K562 (cell line): ENCODE measurements around the gene ARL16. TPM values are rescaled to one million over a fixed set of nuclear protein-coding genes. Genes with fewer than 3 reads are reported as not detected.

Experiments used
- CBX1 ChIP-seq: sonication (generic); IDR thresholded peaks from 2 replicates; pipeline ENCODE4 v1.6.1; 2016; ENCODE audit warnings: antibody characterized with exemption, low read depth, mild to moderate bottlenecking
- CSDE1 ChIP-seq, 2 experiments: fragments of 450-650 bp; IDR thresholded peaks; 2 replicates each; pipeline ENCODE4 v1.6.1; 2016; ENCODE audit warnings: mild to moderate bottlenecking in 1 of 2
- FOS ChIP-seq: IDR thresholded peaks from 3 replicates; pipeline ENCODE4 v1.6.1; 2011; ENCODE audit not compliant: insufficient read length; ENCODE audit errors: extremely low read depth
- JUND ChIP-seq, 2 experiments: IDR thresholded peaks; 2 replicates in 1 of 2; 3 replicates in 1 of 2; pipeline ENCODE4 v1.6.1; 2011; ENCODE audit warnings: borderline replicate concordance in 2 of 2, low read depth in 2 of 2, low read length in 2 of 2, improper control_type of control experiment in 1 of 2, missing biosample characterization in 1 of 2, missing genetic modification characterization in 1 of 2, missing genetic modification reagents in 1 of 2
- KDM2B ChIP-seq: fragments of 250-450 bp; sonication (Bioruptor Pico); IDR thresholded peaks from 2 replicates; pipeline ENCODE4 v1.8.0; 2021; ENCODE audit warnings: mild to moderate bottlenecking, moderate library complexity
- MAFG ChIP-seq: fragments of 450-650 bp; conservative IDR thresholded peaks from 2 replicates; pipeline ENCODE4 v1.6.1; 2016; ENCODE audit warnings: missing genetic modification characterization, missing compliant biosample characterization
- RBM14 ChIP-seq: fragments of 200-400 bp; formaldehyde crosslinking; IDR thresholded peaks from 2 replicates; pipeline ENCODE4 v1.6.1; 2018; ENCODE audit warnings: low read depth, mild to moderate bottlenecking, low read length, moderate library complexity, borderline replicate concordance; ENCODE audit not compliant: insufficient read depth
- RBM39 ChIP-seq: fragments of 200-400 bp; formaldehyde crosslinking; optimal IDR thresholded peaks from 2 replicates; pipeline ENCODE3; 2018; ENCODE audit warnings: low read depth, low read length
- SIX5 ChIP-seq, 2 experiments: IDR thresholded peaks; 2 replicates each; pipeline ENCODE4 v1.6.1; 2011; ENCODE audit warnings: low read length in 2 of 2, borderline replicate concordance in 1 of 2, low read depth in 1 of 2, mild to moderate bottlenecking in 1 of 2, moderate library complexity in 1 of 2; ENCODE audit not compliant: insufficient read depth in 1 of 2
- STAT5A ChIP-seq: IDR thresholded peaks from 2 replicates; pipeline ENCODE4 v1.6.1; 2012; ENCODE audit warnings: low read length, inconsistent platforms, borderline replicate concordance
- TBP ChIP-seq: optimal IDR thresholded peaks from 2 replicates; pipeline ENCODE3; 2011; ENCODE audit warnings: low read depth, low read length, improper control_type of control experiment
- ZBED1 ChIP-seq: IDR thresholded peaks from 2 replicates; pipeline ENCODE4 v1.6.1; 2014
- ZKSCAN8 ChIP-seq: fragments of 200-800 bp; sonication (Bioruptor generic); IDR thresholded peaks from 2 replicates; pipeline ENCODE4 v1.6.1; 2016; ENCODE audit warnings: missing genetic modification characterization, missing compliant biosample characterization
- ZNF239 ChIP-seq: fragments of 250-450 bp; sonication (Bioruptor Pico); IDR thresholded peaks from 2 replicates; pipeline ENCODE4 v1.4.0; 2020; ENCODE audit warnings: mild to moderate bottlenecking
- ZNF263 ChIP-seq: sonication (generic); formaldehyde crosslinking; IDR thresholded peaks from 2 replicates; pipeline ENCODE4 v1.8.0; 2022; ENCODE audit warnings: mild to moderate bottlenecking, missing genetic modification reagents, borderline replicate concordance
- ZNF354B ChIP-seq: fragments of 250-450 bp; sonication (Bioruptor Pico); IDR thresholded peaks from 2 replicates; pipeline ENCODE4 v1.4.0; 2020
- ZNF57 ChIP-seq: fragments of 450-650 bp; formaldehyde crosslinking; IDR thresholded peaks from 2 replicates; pipeline ENCODE4 v1.4.0; 2020; ENCODE audit warnings: mild to moderate bottlenecking, moderate library complexity
- polyA plus RNA-seq, 8 experiments: library from polyadenylated mRNA; depleted of rRNA in 4 of 8; stranded (reverse) in 5 of 8; unstranded in 3 of 8; fragments of >200 nt; fragmentation: Nextera tagmentation in 2 of 8; fragmentation: Illumina TruSeq in 1 of 8; extraction: Ambion mirVana in 2 of 8; extraction: Trizol in 1 of 8; gene quantifications; 2 replicates each; pipeline versions ENCODE4 v1.2.1 to v1.2.3, GENCODE V29; 2011 to 2014; ENCODE audit warnings: inconsistent platforms in 1 of 8, missing spikeins in 1 of 8
- total RNA-seq, 7 experiments: library from RNA; depleted of rRNA in 6 of 7; stranded (reverse); fragments of >200 nt in 6 of 7; fragmentation: Illumina TruSeq in 2 of 7; extraction: Trizol in 2 of 7; gene quantifications; 2 replicates each; pipeline versions ENCODE4 v1.2.1 to v1.2.3, GENCODE V29; 2011 to 2021; ENCODE audit warnings: low replicate concordance in 1 of 7
- TF ChIP-seq, protein P1 (sequence below): sonication (generic); IDR thresholded peaks from 2 replicates; pipeline ENCODE4 v1.6.1; 2016
- TF ChIP-seq, protein P2 (sequence below): IDR thresholded peaks from 3 replicates; pipeline ENCODE4 v1.6.1; 2011; ENCODE audit warnings: borderline replicate concordance, mild to moderate bottlenecking, moderate library complexity; ENCODE audit not compliant: insufficient read length; ENCODE audit errors: extremely low read depth
- TF ChIP-seq, protein P3 (sequence below), 2 experiments: fragments of 450-650 bp in 1 of 2; sonication (generic) in 1 of 2; formaldehyde crosslinking; conservative IDR thresholded peaks; 2 replicates each; pipeline versions ENCODE4 v1.4.0 to v1.8.1; 2020 to 2022; ENCODE audit warnings: mild to moderate bottlenecking in 1 of 2, missing genetic modification reagents in 1 of 2
- TF ChIP-seq, protein P4 (sequence below), 3 experiments: fragments of 200-800 bp in 1 of 3; sonication (Bioruptor generic) in 1 of 3; sonication (generic) in 1 of 3; formaldehyde crosslinking in 1 of 3; IDR thresholded peaks; 2 replicates each; pipeline versions ENCODE4 v1.6.1 to v1.8.0; 2016 to 2022; ENCODE audit warnings: mild to moderate bottlenecking in 2 of 3, missing compliant biosample characterization in 2 of 3, missing genetic modification characterization in 2 of 3, missing genetic modification reagents in 1 of 3
- TF ChIP-seq, protein P5 (sequence below): fragments of 250-450 bp; sonication (Bioruptor Pico); IDR thresholded peaks from 2 replicates; pipeline ENCODE4 v1.6.1; 2021; ENCODE audit warnings: mild to moderate bottlenecking

Gene ARL16
- total and polyA plus RNA-seq, 9 of the 15 experiments (the other 6 are each of a cell fraction or from before 2014, with no cell fraction given) = 5.4 to 32.4 (median 22.6) TPM

DNA sequence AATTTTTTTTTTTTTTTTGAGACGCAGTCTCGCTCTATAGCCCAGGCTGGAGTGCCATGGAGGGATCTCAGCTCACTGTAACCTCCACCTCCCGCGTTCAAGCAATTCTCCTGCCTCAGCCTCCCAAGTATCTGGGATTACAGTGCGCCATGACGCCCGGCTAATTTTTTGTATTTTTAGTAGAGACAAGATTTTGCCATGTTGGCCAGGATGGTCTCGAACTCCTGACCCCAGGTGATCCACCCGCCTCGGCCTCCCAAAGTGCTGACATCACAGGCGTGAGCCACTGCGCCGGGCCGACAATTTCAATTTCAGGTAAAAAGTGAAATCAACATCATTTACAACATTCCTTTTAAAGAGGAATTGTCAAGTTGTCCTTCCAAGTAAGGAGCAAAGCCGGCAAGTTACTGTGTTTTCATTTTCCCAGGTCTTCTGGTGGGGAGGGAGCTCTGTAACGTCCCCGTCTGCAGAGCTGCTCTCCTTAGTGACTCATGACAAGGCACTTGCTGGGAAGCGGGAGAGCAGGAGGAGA is 47.6 kb downstream of the ARL16 start (continued):
- TF ChIP-seq, protein P1, sequence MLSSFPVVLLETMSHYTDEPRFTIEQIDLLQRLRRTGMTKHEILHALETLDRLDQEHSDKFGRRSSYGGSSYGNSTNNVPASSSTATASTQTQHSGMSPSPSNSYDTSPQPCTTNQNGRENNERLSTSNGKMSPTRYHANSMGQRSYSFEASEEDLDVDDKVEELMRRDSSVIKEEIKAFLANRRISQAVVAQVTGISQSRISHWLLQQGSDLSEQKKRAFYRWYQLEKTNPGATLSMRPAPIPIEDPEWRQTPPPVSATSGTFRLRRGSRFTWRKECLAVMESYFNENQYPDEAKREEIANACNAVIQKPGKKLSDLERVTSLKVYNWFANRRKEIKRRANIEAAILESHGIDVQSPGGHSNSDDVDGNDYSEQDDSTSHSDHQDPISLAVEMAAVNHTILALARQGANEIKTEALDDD = no peak
- TF ChIP-seq KDM2B (CRISPR knock-in tag) (no peak), ZBED1 (no peak), ZNF57 (CRISPR knock-in tag) (no peak), JUND (IDR thresholded peaks at IDR 0.05; ENCODE audit: borderline replicate concordance, low read depth, low read length) (peak; percentile 30; the same call in 1 of the 2 replicates), JUND (tag; IDR thresholded peaks at IDR 0.05; ENCODE audit: borderline replicate concordance, low read depth, low read length) (no peak), RBM39 (peak; percentile 80), RBM14 (no peak), TBP (no peak), ZNF263 (no peak), MAFG (0 out of 2 replicates have a peak, but pooled peaks have one; percentile 16), SIX5 (IDR thresholded peaks at IDR 0.05; ENCODE audit: borderline replicate concordance in 1 of 2, insufficient read depth in 1 of 2, low read depth in 1 of 2, low read length in 2 of 2) (no peak), CSDE1 (IDR thresholded peaks at IDR 0.05) (no peak), STAT5A (no peak), CBX1 (no peak), ZKSCAN8 (no peak), FOS (no peak), ZNF239 (CRISPR knock-in tag) (no peak), ZNF354B (CRISPR knock-in tag) (no peak)
- TF ChIP-seq, protein P2, sequence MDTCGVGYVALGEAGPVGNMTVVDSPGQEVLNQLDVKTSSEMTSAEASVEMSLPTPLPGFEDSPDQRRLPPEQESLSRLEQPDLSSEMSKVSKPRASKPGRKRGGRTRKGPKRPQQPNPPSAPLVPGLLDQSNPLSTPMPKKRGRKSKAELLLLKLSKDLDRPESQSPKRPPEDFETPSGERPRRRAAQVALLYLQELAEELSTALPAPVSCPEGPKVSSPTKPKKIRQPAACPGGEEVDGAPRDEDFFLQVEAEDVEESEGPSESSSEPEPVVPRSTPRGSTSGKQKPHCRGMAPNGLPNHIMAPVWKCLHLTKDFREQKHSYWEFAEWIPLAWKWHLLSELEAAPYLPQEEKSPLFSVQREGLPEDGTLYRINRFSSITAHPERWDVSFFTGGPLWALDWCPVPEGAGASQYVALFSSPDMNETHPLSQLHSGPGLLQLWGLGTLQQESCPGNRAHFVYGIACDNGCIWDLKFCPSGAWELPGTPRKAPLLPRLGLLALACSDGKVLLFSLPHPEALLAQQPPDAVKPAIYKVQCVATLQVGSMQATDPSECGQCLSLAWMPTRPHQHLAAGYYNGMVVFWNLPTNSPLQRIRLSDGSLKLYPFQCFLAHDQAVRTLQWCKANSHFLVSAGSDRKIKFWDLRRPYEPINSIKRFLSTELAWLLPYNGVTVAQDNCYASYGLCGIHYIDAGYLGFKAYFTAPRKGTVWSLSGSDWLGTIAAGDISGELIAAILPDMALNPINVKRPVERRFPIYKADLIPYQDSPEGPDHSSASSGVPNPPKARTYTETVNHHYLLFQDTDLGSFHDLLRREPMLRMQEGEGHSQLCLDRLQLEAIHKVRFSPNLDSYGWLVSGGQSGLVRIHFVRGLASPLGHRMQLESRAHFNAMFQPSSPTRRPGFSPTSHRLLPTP = peak; percentile 11
- TF ChIP-seq, protein P3, sequence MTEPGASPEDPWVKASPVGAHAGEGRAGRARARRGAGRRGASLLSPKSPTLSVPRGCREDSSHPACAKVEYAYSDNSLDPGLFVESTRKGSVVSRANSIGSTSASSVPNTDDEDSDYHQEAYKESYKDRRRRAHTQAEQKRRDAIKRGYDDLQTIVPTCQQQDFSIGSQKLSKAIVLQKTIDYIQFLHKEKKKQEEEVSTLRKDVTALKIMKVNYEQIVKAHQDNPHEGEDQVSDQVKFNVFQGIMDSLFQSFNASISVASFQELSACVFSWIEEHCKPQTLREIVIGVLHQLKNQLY (CRISPR knock-in tag; conservative IDR thresholded peaks at IDR 0.05) = no peak
- TF ChIP-seq, protein P4, sequence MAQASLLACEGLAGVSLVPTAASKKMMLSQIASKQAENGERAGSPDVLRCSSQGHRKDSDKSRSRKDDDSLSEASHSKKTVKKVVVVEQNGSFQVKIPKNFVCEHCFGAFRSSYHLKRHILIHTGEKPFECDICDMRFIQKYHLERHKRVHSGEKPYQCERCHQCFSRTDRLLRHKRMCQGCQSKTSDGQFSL (CRISPR knock-in tag; IDR thresholded peaks at IDR 0.05) = no peak
- TF ChIP-seq, protein P4 (tag; IDR thresholded peaks at IDR 0.05) = no peak
- TF ChIP-seq, protein P5, sequence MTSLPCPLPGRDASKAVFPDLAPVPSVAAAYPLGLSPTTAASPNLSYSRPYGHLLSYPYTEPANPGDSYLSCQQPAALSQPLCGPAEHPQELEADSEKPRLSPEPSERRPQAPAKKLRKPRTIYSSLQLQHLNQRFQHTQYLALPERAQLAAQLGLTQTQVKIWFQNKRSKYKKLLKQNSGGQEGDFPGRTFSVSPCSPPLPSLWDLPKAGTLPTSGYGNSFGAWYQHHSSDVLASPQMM = no peak
